H1 (cell line): ENCODE data around the gene HNF1A. TPM values are rescaled to one million over a fixed set of nuclear protein-coding genes. Genes with fewer than 3 reads are reported as not detected.

ENCODE experiments used
- CTCF ChIA-PET: fragments of 300-600 bp; sonication (Branson Sonifier 250); formaldehyde crosslinking; loops from one replicate; lab custom pipeline; 2021; ENCODE audit not compliant: partially characterized antibody; lab: Charles Lee
- POLR2A ChIA-PET: fragments of 300-600 bp; sonication (Branson Sonifier 250); formaldehyde crosslinking; loops from one replicate; lab custom pipeline; 2021; ENCODE audit warnings: inconsistent platforms; ENCODE audit not compliant: partially characterized antibody; lab: Charles Lee
- DNase-seq, 2 experiments: peaks; one replicate each; pipeline versions ENCODE4 v3.0.0 to v3.0.0-alpha.2; 2010 to 2022; ENCODE audit warnings: low spot score in 2 of 2, low read depth in 1 of 2, mixed read lengths in 1 of 2
- FAIRE-seq: peaks from 2 replicates; lab custom pipeline; 2011; peaks lifted over from hg19 to GRCh38; lab: Jason Lieb, UNC
- H2AFZ ChIP-seq: 2 replicates; pipeline ENCODE4 v1.8.1; 2012; ENCODE audit warnings: low read length, inconsistent platforms
- H2AK5ac ChIP-seq: 2 replicates; pipeline ENCODE4 v1.6.1; 2013; ENCODE audit warnings: low read depth, low read length
- H2BK120ac ChIP-seq: replicated peaks from 2 replicates; pipeline ENCODE3; 2013; ENCODE audit warnings: low read depth, low read length, inconsistent platforms
- H2BK12ac ChIP-seq: 2 replicates; pipeline ENCODE4 v1.6.1; 2013; ENCODE audit warnings: low read depth, low read length
- H2BK15ac ChIP-seq: 2 replicates; pipeline ENCODE4 v1.6.1; 2013; ENCODE audit warnings: low read length
- H2BK20ac ChIP-seq: 2 replicates; pipeline ENCODE4 v1.6.1; 2013; ENCODE audit warnings: low read length
- H2BK5ac ChIP-seq: 2 replicates; pipeline ENCODE4 v1.6.1; 2013; ENCODE audit warnings: low read depth, low read length
- H3K14ac ChIP-seq: 2 replicates; pipeline ENCODE4 v1.6.1; 2013; ENCODE audit warnings: inconsistent platforms; ENCODE audit not compliant: insufficient read length
- H3K18ac ChIP-seq: 2 replicates; pipeline ENCODE4 v1.6.1; 2013; ENCODE audit warnings: low read length; ENCODE audit errors: extremely low read depth
- H3K23ac ChIP-seq: 2 replicates; pipeline ENCODE4 v1.6.1; 2013; ENCODE audit warnings: inconsistent platforms; ENCODE audit not compliant: insufficient read length
- H3K23me2 ChIP-seq: 2 replicates; pipeline ENCODE4 v1.6.1; 2013; ENCODE audit warnings: low read depth, low read length
- H3K27ac ChIP-seq: 2 replicates; pipeline ENCODE4 v1.6.1; 2011; ENCODE audit warnings: low read depth, low read length, inconsistent platforms
- H3K27me3 ChIP-seq, 4 experiments: replicated peaks in 1 of 4; 1 replicate in 1 of 4; 2 replicates in 3 of 4; pipeline versions ENCODE4 v1.6.1 to v1.8.1; 2011 to 2013; ENCODE audit warnings: low read length in 3 of 4, mild to moderate bottlenecking in 3 of 4, inconsistent platforms in 2 of 4, mixed read lengths in 2 of 4, moderate library complexity in 1 of 4; ENCODE audit not compliant: control insufficient read depth in 3 of 4, insufficient read depth in 3 of 4; ENCODE audit errors: extremely low read depth in 1 of 4
- H3K36me3 ChIP-seq, 4 experiments: 2 replicates each; pipeline versions ENCODE4 v1.6.1 to v1.8.1; 2011 to 2013; ENCODE audit warnings: mild to moderate bottlenecking in 4 of 4, low read length in 3 of 4, moderate library complexity in 2 of 4, control low read depth in 1 of 4, inconsistent platforms in 1 of 4; ENCODE audit not compliant: insufficient read depth in 4 of 4, control insufficient read depth in 2 of 4
- H3K4ac ChIP-seq: replicated peaks from 2 replicates; pipeline ENCODE3; 2013; ENCODE audit warnings: low read length, low read depth, mixed read lengths, inconsistent platforms; ENCODE audit not compliant: insufficient read length
- H3K4me1 ChIP-seq, 4 experiments: replicated peaks in 1 of 4; 1 replicate in 1 of 4; 2 replicates in 3 of 4; pipeline versions ENCODE4 v1.6.1 to v1.8.1; 2011 to 2013; ENCODE audit warnings: low read length in 3 of 4, inconsistent platforms in 2 of 4, mixed read lengths in 1 of 4; ENCODE audit not compliant: insufficient read depth in 4 of 4, control insufficient read depth in 3 of 4
- H3K4me2 ChIP-seq, 2 experiments: 2 replicates each; pipeline versions ENCODE4 v1.6.1 to v1.8.1; 2011 to 2013; ENCODE audit warnings: low read depth in 2 of 2, low read length in 2 of 2, control low read depth in 1 of 2, inconsistent platforms in 1 of 2, mild to moderate bottlenecking in 1 of 2; ENCODE audit not compliant: insufficient read depth in 1 of 2
- H3K4me3 ChIP-seq, 4 experiments: fragments of 200-600, 300-600 bp in 1 of 4; sonication (generic), shearing (Covaris generic), sonication (Bioruptor Twin) in 1 of 4; 2 replicates each; pipeline versions ENCODE4 v1.5.1 to v1.8.1; 2011 to 2016; ENCODE audit warnings: low read length in 4 of 4, low read depth in 3 of 4, control low read depth in 2 of 4, inconsistent platforms in 2 of 4, mild to moderate bottlenecking in 2 of 4, mixed read lengths in 1 of 4, moderate library complexity in 1 of 4; ENCODE audit not compliant: insufficient read depth in 2 of 4; ENCODE audit errors: extremely low read depth in 1 of 4
- H3K56ac ChIP-seq: replicated peaks from 2 replicates; pipeline ENCODE3; 2013; ENCODE audit warnings: low read depth, mild to moderate bottlenecking, mixed read lengths, low read length, inconsistent platforms; ENCODE audit not compliant: insufficient read length
- H3K79me1 ChIP-seq: 2 replicates; pipeline ENCODE4 v1.6.1; 2013; ENCODE audit warnings: low read depth, low read length, control low read depth
- H3K79me2 ChIP-seq, 2 experiments: 2 replicates each; pipeline versions ENCODE4 v1.6.1 to v1.8.1; 2012 to 2013; ENCODE audit warnings: low read length in 2 of 2, mild to moderate bottlenecking in 2 of 2, inconsistent platforms in 1 of 2; ENCODE audit not compliant: insufficient read depth in 2 of 2, control insufficient read depth in 1 of 2
- H3K9ac ChIP-seq, 4 experiments: replicated peaks in 1 of 4; 1 replicate in 1 of 4; 2 replicates in 3 of 4; pipeline versions ENCODE4 v1.6.1 to v1.8.1; 2011 to 2013; ENCODE audit warnings: low read depth in 3 of 4, low read length in 3 of 4, control low read depth in 2 of 4, mild to moderate bottlenecking in 2 of 4, moderate library complexity in 2 of 4, inconsistent platforms in 1 of 4; ENCODE audit errors: extremely low read depth in 1 of 4
- H3K9me3 ChIP-seq, 2 experiments: 2 replicates each; pipeline versions ENCODE4 v1.6.1 to v1.8.1; 2012 to 2013; ENCODE audit warnings: mild to moderate bottlenecking in 2 of 2, moderate library complexity in 2 of 2, control low read depth in 1 of 2, inconsistent platforms in 1 of 2, low read depth in 1 of 2, low read length in 1 of 2, mixed read lengths in 1 of 2; ENCODE audit not compliant: insufficient read depth in 2 of 2
- H4K20me1 ChIP-seq, 2 experiments: replicated peaks in 1 of 2; 2 replicates each; pipeline versions ENCODE3 to v1.8.1; 2011 to 2013; ENCODE audit warnings: inconsistent platforms in 2 of 2, low read length in 2 of 2, mild to moderate bottlenecking in 1 of 2; ENCODE audit not compliant: insufficient read depth in 2 of 2, control insufficient read depth in 1 of 2
- H4K5ac ChIP-seq: 2 replicates; pipeline ENCODE4 v1.6.1; 2013; ENCODE audit warnings: low read length, low read depth, mixed read lengths, inconsistent platforms; ENCODE audit not compliant: insufficient read length
- H4K8ac ChIP-seq: 2 replicates; pipeline ENCODE4 v1.8.0; 2013; ENCODE audit warnings: mild to moderate bottlenecking, moderate library complexity, low read length, inconsistent platforms; ENCODE audit not compliant: insufficient read depth; ENCODE audit errors: extremely low read depth
- H4K91ac ChIP-seq: replicated peaks from 2 replicates; pipeline ENCODE3; 2013; ENCODE audit warnings: low read length, mixed read lengths, inconsistent platforms; ENCODE audit not compliant: insufficient read length
- CBX5 ChIP-seq: fragments of 300-800, 300-1000 bp; sonication (generic); IDR thresholded peaks from 2 replicates; pipeline ENCODE4 v1.7.1; 2016; ENCODE audit warnings: antibody characterized with exemption, low read length, low read depth
- CBX8 ChIP-seq: fragments of 300-800, 300-1000 bp; sonication (generic); IDR thresholded peaks from 2 replicates; pipeline ENCODE4 v1.7.1; 2016; ENCODE audit warnings: low read depth, low read length, borderline replicate concordance
- CHD2 ChIP-seq: IDR thresholded peaks from 2 replicates; pipeline ENCODE4 v1.6.1; 2012; ENCODE audit warnings: low read length, improper control_type of control experiment
- HDAC2 ChIP-seq, 2 experiments: fragments of 300-600 bp in 1 of 2; sonication (generic) in 1 of 2; IDR thresholded peaks; 2 replicates each; pipeline ENCODE4 v1.6.1; 2011 to 2012; ENCODE audit warnings: low read depth in 2 of 2, low read length in 2 of 2, mild to moderate bottlenecking in 2 of 2, moderate library complexity in 2 of 2, borderline replicate concordance in 1 of 2, inconsistent platforms in 1 of 2
- HDAC6 ChIP-seq: IDR thresholded peaks from one replicate; pipeline ENCODE4 v1.7.1; 2012; ENCODE audit warnings: low read depth, mild to moderate bottlenecking, inconsistent platforms, low read length, moderate library complexity
- KDM5A ChIP-seq: fragments of 200-600 bp; IDR thresholded peaks from 2 replicates; pipeline ENCODE4 v1.7.1; 2012; ENCODE audit warnings: mild to moderate bottlenecking, low read length, inconsistent platforms, mixed read lengths
- NANOG ChIP-seq: IDR thresholded peaks from 2 replicates; pipeline ENCODE4 v1.6.1; 2011; ENCODE audit warnings: low read length, low read depth, mild to moderate bottlenecking, inconsistent platforms; ENCODE audit not compliant: insufficient read depth, poor library complexity, severe bottlenecking
- PHF8 ChIP-seq: fragments of 200-600 bp; sonication (generic); conservative IDR thresholded peaks from 2 replicates; pipeline ENCODE4 v1.7.1; 2012; ENCODE audit warnings: low read depth, mild to moderate bottlenecking, inconsistent platforms, low read length, moderate library complexity
- RBBP5 ChIP-seq: IDR thresholded peaks from 2 replicates; pipeline ENCODE4 v1.7.1; 2012; ENCODE audit warnings: low read depth, mild to moderate bottlenecking, inconsistent platforms, low read length, moderate library complexity, borderline replicate concordance
- RFX5 ChIP-seq: IDR thresholded peaks from 2 replicates; pipeline ENCODE4 v1.6.1; 2011; ENCODE audit warnings: low read depth, low read length, improper control_type of control experiment, borderline replicate concordance
- SAP30 ChIP-seq: fragments of 300-600 bp; sonication (generic); IDR thresholded peaks from 2 replicates; pipeline ENCODE4 v1.7.1; 2012; ENCODE audit warnings: low read length, moderate library complexity, mild to moderate bottlenecking, inconsistent platforms; ENCODE audit not compliant: insufficient read depth, insufficient replicate concordance
- SIN3A ChIP-seq, 2 experiments: IDR thresholded peaks in 1 of 2; conservative IDR thresholded peaks in 1 of 2; 2 replicates each; pipeline ENCODE4 v1.6.1; 2011 to 2012; ENCODE audit warnings: low read length in 2 of 2, improper control_type of control experiment in 1 of 2, low read depth in 1 of 2, mild to moderate bottlenecking in 1 of 2
- SIRT6 ChIP-seq: IDR thresholded peaks from one replicate; pipeline ENCODE4 v1.7.1; 2012; ENCODE audit warnings: low read length, inconsistent platforms
- TAF7 ChIP-seq: optimal IDR thresholded peaks from 2 replicates; pipeline ENCODE3; 2011; ENCODE audit warnings: low read depth, mild to moderate bottlenecking, inconsistent platforms, low read length, moderate library complexity, borderline replicate concordance
- WGBS, 2 experiments: shearing (Covaris generic) in 1 of 2; methylation state at CpG; one replicate each; pipeline versions ENCODE4 v1.1.6 to v1.1.7; 2013 to 2015; ENCODE audit warnings: low lambda C conversion rate in 2 of 2, mixed read lengths in 2 of 2, inconsistent platforms in 1 of 2, low coverage in 1 of 2, missing lambda C conversion rate in 1 of 2; ENCODE audit not compliant: insufficient replicate concordance in 2 of 2, insufficient coverage in 1 of 2, insufficient read length in 1 of 2; ENCODE audit errors: extremely low coverage in 1 of 2, missing lambda C conversion rate in 1 of 2; 5-methylcytosine and 5-hydroxymethylcytosine counted together
- polyA plus RNA-seq, 7 experiments: library from polyadenylated mRNA; depleted of rRNA in 3 of 7; stranded (reverse) in 5 of 7; unstranded in 2 of 7; fragments of >200 nt in 5 of 7; fragments of 200-250 nt in 2 of 7; gene quantifications; 1 replicate in 5 of 7; 2 replicates in 1 of 7; 4 replicates in 1 of 7; pipeline versions ENCODE4 v1.2.1 to v1.2.3, GENCODE V29; 2011 to 2013; ENCODE audit warnings: missing spikeins in 2 of 7, mixed read lengths in 2 of 7
- total RNA-seq: library from RNA; stranded (reverse); fragmentation: NEBNext Ultra II Directional; extraction: Animal tissue kit (Norgen Biotek cat#: 25700); gene quantifications from 2 replicates; pipeline ENCODE4 v1.2.1, GENCODE V29; 2021

Gene HNF1A
- total and polyA plus RNA-seq, 2 of the 8 experiments (the other 6 are each of a cell fraction or from before 2014, with no cell fraction given) = not detected

- Histone ChIP-seq H2AFZ (no peak overlapping the region), H3K9ac (no peak overlapping the region), H4K20me1 (peaks cover 0 to 2% of the 10 kb centered on the region in 2 experiments), H3K27ac (no peak overlapping the region), H2BK20ac (no peak overlapping the region), H4K5ac (no peak overlapping the region), H3K79me2 (no peaks in the 10 kb centered on the region), H2AK5ac (no peak overlapping the region), H3K4me1 (no peaks in the 10 kb centered on the region), H3K4ac (no peak overlapping the region), H4K8ac (no peak overlapping the region), H2BK15ac (no peak overlapping the region), H3K23ac (no peak overlapping the region), H3K4me2 (no peak overlapping the region), H2BK5ac (no peak overlapping the region), H3K36me3 (no peaks in the 10 kb centered on the region), H3K18ac (no peak overlapping the region), H3K27me3 (no peaks in the 10 kb centered on the region), H3K9me3 (no peaks in the 10 kb centered on the region), H3K4me3 (no peak overlapping the region), H3K79me1 (no peaks in the 10 kb centered on the region), H3K14ac (no peak overlapping the region), H3K56ac (no peak overlapping the region), H3K23me2 (peaks cover 19% of the 10 kb centered on the region; the same call in 1 of the 2 replicates), H4K91ac (no peak overlapping the region), H2BK120ac (no peak overlapping the region), H2BK12ac (no peak overlapping the region)
- CTCF ChIA-PET = interaction anchor here (0.6 to 3.8 kb wide), 8 partner anchors 9 to 410 kb away, joined by 3 to 40 read pairs (median 3); no protein-coding TSS in a partner anchor
- FAIRE-seq (no peak), DNase-seq (no peak)
- POLR2A ChIA-PET = no interaction called here
- 95% methylated on average over 1 of the region's 1 CpG; no CpG with 5 or more reads in 1 of the 2 experiments for WGBS, 2 experiments
- TF ChIP-seq PHF8 (no peak), HDAC2 (IDR thresholded peaks at IDR 0.05; ENCODE audit: borderline replicate concordance in 1 of 2, low read depth in 2 of 2, low read length in 2 of 2) (no peak), SIRT6 (no peak), CHD2 (no peak), TAF7 (no peak), HDAC6 (no peak), CBX5 (no peak), RBBP5 (no peak), CBX8 (no peak), SAP30 (no peak), RFX5 (no peak), SIN3A (conservative IDR thresholded peaks at IDR 0.05 in 1 of 2, IDR thresholded peaks at IDR 0.05 in 1 of 2; ENCODE audit: low read depth in 1 of 2, low read length in 2 of 2) (no peak), NANOG (no peak), KDM5A (no peak)
These were observed 14.6 kb downstream of the HNF1A start for GRCh38 chr12:120992989-120993388.
